Measurements from ENCODE around the gene CAMTA1.

GRCh38 chr1:7719468-7720094 lies 934.3 kb downstream of the CAMTA1 start:
- TF ChIP-seq CTCF (IDR thresholded peaks at IDR 0.05 in 2 of 3, conservative IDR thresholded peaks at IDR 0.05 in 1 of 3; ENCODE audit: borderline replicate concordance in 1 of 3, insufficient read depth in 1 of 3, low read depth in 2 of 3, low read length in 2 of 3) (no peak), YY1 (IDR thresholded peaks at IDR 0.05; ENCODE audit: extremely low read depth, insufficient replicate concordance, low read depth, low read length) (no peak), REST (IDR thresholded peaks at IDR 0.05; ENCODE audit: low read depth) (no peak), TCF7L2 (IDR thresholded peaks at IDR 0.05; ENCODE audit: borderline replicate concordance, extremely low read depth, insufficient read depth, insufficient read length) (no peak), ZFX (IDR thresholded peaks at IDR 0.05) (no peak), EZH2phosphoT487 (IDR thresholded peaks at IDR 0.05; ENCODE audit: borderline replicate concordance) (no peak), EZH2 (IDR thresholded peaks at IDR 0.05) (no peak), JUND (IDR thresholded peaks at IDR 0.05) (no peak), POLR2A (IDR thresholded peaks at IDR 0.05; ENCODE audit: borderline replicate concordance, extremely low read depth, insufficient read depth, insufficient read length) (no peak), ATF3 (IDR thresholded peaks at IDR 0.05) (no peak)

All from HCT116 (cell line).